ENCODE data around the gene CFD. TPM values are rescaled to one million over a fixed set of nuclear protein-coding genes. Genes with fewer than 3 reads are reported as not detected.
"Not testable (repeated sequence)": the region's sequence is repeated elsewhere in the genome, so short reads cannot be mapped to it uniquely, and the experiment has no call there.

CFD gene
- total RNA-seq, 3 donors from 2014 or later, result 0.49 to 1.9 (median 1.1) TPM

GRCh38 chr19:820212-820611, 39.3 kb upstream of the CFD start:
- not testable (repeated sequence) for DNase-seq; ATAC-seq; H3K36me3 Mint-ChIP-seq (ENCODE audit: insufficient read depth); H3K4me1 Mint-ChIP-seq (ENCODE audit: low read depth); H3K9me3 Mint-ChIP-seq; H3K4me3 Mint-ChIP-seq
- peaks cover 19% of the 10 kb centered on the region for H3K27me3 Mint-ChIP-seq (ENCODE audit: low read depth)

GRCh38 chr19:821231-821824, 38.1 kb upstream of the CFD start:
- Mint-ChIP-seq H3K4me3 (no peak overlapping the region), H3K9me3 (no peaks in the 10 kb centered on the region), H3K27me3 (ENCODE audit: low read depth) (peaks cover 19% of the 10 kb centered on the region), H3K36me3 (ENCODE audit: insufficient read depth) (peaks cover 3% of the 10 kb centered on the region), H3K4me1 (ENCODE audit: low read depth) (no peaks in the 10 kb centered on the region)
- DNase-seq (no peak), ATAC-seq (no peak)

- ATAC-seq, result no peak
- no peak within 1 kb of the TSS for H3K4me3 Mint-ChIP-seq
- H3K9me3 Mint-ChIP-seq, result no peaks in the 10 kb centered on the region
Measured at GRCh38 chr19:821825-822503, 37.5 kb upstream of the CFD start, which contains the start of gene PLPPR3. PLPPR3 (minus strand) TSS chr19:821955; CDS start chr19:821559, 396 bp downstream.

GRCh38 chr19:823565-824121, 35.8 kb upstream of the CFD start:
- DNase-seq, result no peak
- no peak overlapping the region for H3K4me3 Mint-ChIP-seq
- H3K36me3 Mint-ChIP-seq (ENCODE audit: insufficient read depth), result no peaks in the 10 kb centered on the region
- ATAC-seq, result no peak
- peaks cover 19% of the 10 kb centered on the region for H3K27me3 Mint-ChIP-seq (ENCODE audit: low read depth)
- H3K4me1 Mint-ChIP-seq (ENCODE audit: low read depth), result no peaks in the 10 kb centered on the region
- no peaks in the 10 kb centered on the region for H3K9me3 Mint-ChIP-seq

More at GRCh38 chr19:821825-822503, 37.5 kb upstream of the CFD start, which contains the start of gene PLPPR3:
- DNase-seq, result no peak
- H3K36me3 Mint-ChIP-seq (ENCODE audit: insufficient read depth), result no peaks in the 10 kb centered on the region
- peaks cover 19% of the 10 kb centered on the region for H3K27me3 Mint-ChIP-seq (ENCODE audit: low read depth)
- H3K4me1 Mint-ChIP-seq (ENCODE audit: low read depth), result no peaks in the 10 kb centered on the region

GRCh38 chr19:824885-825284, 34.6 kb upstream of the CFD start:
- Mint-ChIP-seq H3K36me3 (ENCODE audit: insufficient read depth) (no peaks in the 10 kb centered on the region), H3K4me3 (no peak overlapping the region), H3K4me1 (ENCODE audit: low read depth) (no peaks in the 10 kb centered on the region), H3K9me3 (no peaks in the 10 kb centered on the region), H3K27me3 (ENCODE audit: low read depth) (peaks cover 19% of the 10 kb centered on the region)
- ATAC-seq (no peak), DNase-seq (no peak)

- DNase-seq, result no peak
- H3K9me3 Mint-ChIP-seq, result no peaks in the 10 kb centered on the region
- ATAC-seq, result no peak
- H3K36me3 Mint-ChIP-seq (ENCODE audit: insufficient read depth), result no peaks in the 10 kb centered on the region
- H3K4me3 Mint-ChIP-seq, result no peak overlapping the region
- H3K27me3 Mint-ChIP-seq (ENCODE audit: low read depth), result peaks cover 19% of the 10 kb centered on the region
- no peaks in the 10 kb centered on the region for H3K4me1 Mint-ChIP-seq (ENCODE audit: low read depth)
Measured at GRCh38 chr19:825897-826644, 33.4 kb upstream of the CFD start.

GRCh38 chr19:827314-827709, 32.2 kb upstream of the CFD start:
- H3K36me3 Mint-ChIP-seq (ENCODE audit: insufficient read depth), result no peaks in the 10 kb centered on the region
- DNase-seq, result no peak
- ATAC-seq, result no peak
- H3K4me3 Mint-ChIP-seq, result no peak overlapping the region
- H3K9me3 Mint-ChIP-seq, result no peaks in the 10 kb centered on the region
- H3K27me3 Mint-ChIP-seq (ENCODE audit: low read depth), result peaks cover 19% of the 10 kb centered on the region
- no peaks in the 10 kb centered on the region for H3K4me1 Mint-ChIP-seq (ENCODE audit: low read depth)

GRCh38 chr19:827710-828321, 31.6 kb upstream of the CFD start, which contains the start of gene AZU1:
AZU1 (plus strand) TSS chr19:827837; CDS start chr19:827847, 10 bp downstream.
- Mint-ChIP-seq H3K4me3 (no peak within 1 kb of the TSS), H3K9me3 (no peaks in the 10 kb centered on the region), H3K4me1 (ENCODE audit: low read depth) (no peaks in the 10 kb centered on the region), H3K27me3 (ENCODE audit: low read depth) (peaks cover 15% of the 10 kb centered on the region), H3K36me3 (ENCODE audit: insufficient read depth) (no peaks in the 10 kb centered on the region)
- DNase-seq (no peak), ATAC-seq (no peak)

- H3K4me3 Mint-ChIP-seq, result no peak overlapping the region
- H3K27me3 Mint-ChIP-seq (ENCODE audit: low read depth), result peaks cover 3% of the 10 kb centered on the region
- no peaks in the 10 kb centered on the region for H3K4me1 Mint-ChIP-seq (ENCODE audit: low read depth)
- DNase-seq (no peak), ATAC-seq (no peak)
- H3K36me3 Mint-ChIP-seq (ENCODE audit: insufficient read depth), result no peaks in the 10 kb centered on the region
- H3K9me3 Mint-ChIP-seq, result no peaks in the 10 kb centered on the region
Measured at GRCh38 chr19:829129-829758, 30.2 kb upstream of the CFD start.

- H3K4me1 Mint-ChIP-seq (ENCODE audit: low read depth), result no peaks in the 10 kb centered on the region
- no peaks in the 10 kb centered on the region for H3K36me3 Mint-ChIP-seq (ENCODE audit: insufficient read depth)
- DNase-seq (no peak), ATAC-seq (no peak)
- no peaks in the 10 kb centered on the region for H3K9me3 Mint-ChIP-seq
- H3K27me3 Mint-ChIP-seq (ENCODE audit: low read depth), result peaks cover 7% of the 10 kb centered on the region
- no peak overlapping the region for H3K4me3 Mint-ChIP-seq
Measured at GRCh38 chr19:831407-832369, 27.8 kb upstream of the CFD start.

- Mint-ChIP-seq H3K9me3 (no peaks in the 10 kb centered on the region), H3K4me3 (no peak overlapping the region), H3K27me3 (ENCODE audit: low read depth) (peaks cover 13% of the 10 kb centered on the region), H3K4me1 (ENCODE audit: low read depth) (no peaks in the 10 kb centered on the region), H3K36me3 (ENCODE audit: insufficient read depth) (no peaks in the 10 kb centered on the region)
- ATAC-seq, result no peak
- no peak for DNase-seq
Measured at GRCh38 chr19:834216-834615, 25.2 kb upstream of the CFD start.

- peaks cover 13% of the 10 kb centered on the region for H3K27me3 Mint-ChIP-seq (ENCODE audit: low read depth)
- no peaks in the 10 kb centered on the region for H3K36me3 Mint-ChIP-seq (ENCODE audit: insufficient read depth)
- no peaks in the 10 kb centered on the region for H3K4me1 Mint-ChIP-seq (ENCODE audit: low read depth)
- no peak for DNase-seq
- ATAC-seq, result no peak
- H3K9me3 Mint-ChIP-seq, result no peaks in the 10 kb centered on the region
- H3K4me3 Mint-ChIP-seq, result no peak overlapping the region
Measured at GRCh38 chr19:835210-835810, 24.2 kb upstream of the CFD start.
